ENCODE measurements around the gene CSRNP3.

DNA sequence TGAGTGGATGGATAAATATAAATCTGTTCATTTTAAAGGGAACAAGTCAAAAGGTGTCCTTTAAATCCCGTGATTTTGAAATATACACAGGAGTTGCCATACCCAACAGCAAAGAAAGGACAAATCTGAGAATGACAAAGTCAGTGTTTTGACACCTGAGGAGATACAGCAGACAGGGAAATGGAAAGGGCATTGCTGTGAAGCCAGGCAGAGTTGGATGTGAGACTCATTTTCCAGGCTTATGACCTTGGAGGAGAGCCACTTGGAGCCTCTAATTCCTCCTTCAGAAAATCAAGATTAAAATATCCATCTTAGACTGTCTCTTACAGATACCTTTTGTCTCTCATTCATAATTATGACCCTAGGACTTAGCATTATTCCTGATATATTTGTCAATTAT, 170.0 kb downstream of the CSRNP3 start:
- TF ChIP-seq, protein P1, sequence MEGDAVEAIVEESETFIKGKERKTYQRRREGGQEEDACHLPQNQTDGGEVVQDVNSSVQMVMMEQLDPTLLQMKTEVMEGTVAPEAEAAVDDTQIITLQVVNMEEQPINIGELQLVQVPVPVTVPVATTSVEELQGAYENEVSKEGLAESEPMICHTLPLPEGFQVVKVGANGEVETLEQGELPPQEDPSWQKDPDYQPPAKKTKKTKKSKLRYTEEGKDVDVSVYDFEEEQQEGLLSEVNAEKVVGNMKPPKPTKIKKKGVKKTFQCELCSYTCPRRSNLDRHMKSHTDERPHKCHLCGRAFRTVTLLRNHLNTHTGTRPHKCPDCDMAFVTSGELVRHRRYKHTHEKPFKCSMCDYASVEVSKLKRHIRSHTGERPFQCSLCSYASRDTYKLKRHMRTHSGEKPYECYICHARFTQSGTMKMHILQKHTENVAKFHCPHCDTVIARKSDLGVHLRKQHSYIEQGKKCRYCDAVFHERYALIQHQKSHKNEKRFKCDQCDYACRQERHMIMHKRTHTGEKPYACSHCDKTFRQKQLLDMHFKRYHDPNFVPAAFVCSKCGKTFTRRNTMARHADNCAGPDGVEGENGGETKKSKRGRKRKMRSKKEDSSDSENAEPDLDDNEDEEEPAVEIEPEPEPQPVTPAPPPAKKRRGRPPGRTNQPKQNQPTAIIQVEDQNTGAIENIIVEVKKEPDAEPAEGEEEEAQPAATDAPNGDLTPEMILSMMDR (IDR thresholded peaks at IDR 0.05): no peak
- no peak for TF ChIP-seq ZFX (IDR thresholded peaks at IDR 0.05; ENCODE audit: borderline replicate concordance)

Data from 22Rv1 (cell line).